ENCODE data around the gene DDAH1.

GRCh38 chr1:85297855-85298629 is 166.9 kb downstream of the DDAH1 start:
- TF ChIP-seq TAF1 (IDR thresholded peaks at IDR 0.05; ENCODE audit: borderline replicate concordance, low read depth, low read length): no peak
- no peak for TF ChIP-seq POLR2A (IDR thresholded peaks at IDR 0.05; ENCODE audit: low read depth, low read length)
